HG02571 (cell line): Measurements from ENCODE around the gene LHFPL5.

Source experiments
- ATAC-seq: cut with Tn5 transposase; IDR thresholded peaks from one replicate; pipeline ENCODE4 v1.9.1; 2021; ENCODE audit warnings: mild to moderate bottlenecking, moderate library complexity; ENCODE audit not compliant: unreplicated experiment

Gene LHFPL5

DNA sequence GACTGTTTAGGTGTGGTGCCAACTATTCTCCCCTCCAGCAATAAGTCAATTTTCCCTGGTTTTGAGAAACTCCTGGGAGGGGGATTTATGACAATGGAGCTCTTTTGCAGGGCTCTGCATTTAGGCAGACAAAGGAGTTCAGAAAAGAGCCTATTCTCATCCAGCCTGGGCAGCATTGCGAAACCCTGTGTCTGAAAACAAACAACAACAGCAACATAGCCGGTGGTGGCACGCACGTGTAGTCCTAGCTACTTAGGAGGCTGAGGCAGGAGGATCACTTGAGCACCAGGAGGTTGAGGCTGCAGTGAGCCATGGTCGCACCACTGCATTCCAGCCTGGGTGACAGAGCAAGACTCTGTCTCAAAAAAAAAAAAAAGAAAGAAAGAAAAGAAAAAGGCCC is 14.5 kb upstream of the LHFPL5 start:
- ATAC-seq = no peak

DNA sequence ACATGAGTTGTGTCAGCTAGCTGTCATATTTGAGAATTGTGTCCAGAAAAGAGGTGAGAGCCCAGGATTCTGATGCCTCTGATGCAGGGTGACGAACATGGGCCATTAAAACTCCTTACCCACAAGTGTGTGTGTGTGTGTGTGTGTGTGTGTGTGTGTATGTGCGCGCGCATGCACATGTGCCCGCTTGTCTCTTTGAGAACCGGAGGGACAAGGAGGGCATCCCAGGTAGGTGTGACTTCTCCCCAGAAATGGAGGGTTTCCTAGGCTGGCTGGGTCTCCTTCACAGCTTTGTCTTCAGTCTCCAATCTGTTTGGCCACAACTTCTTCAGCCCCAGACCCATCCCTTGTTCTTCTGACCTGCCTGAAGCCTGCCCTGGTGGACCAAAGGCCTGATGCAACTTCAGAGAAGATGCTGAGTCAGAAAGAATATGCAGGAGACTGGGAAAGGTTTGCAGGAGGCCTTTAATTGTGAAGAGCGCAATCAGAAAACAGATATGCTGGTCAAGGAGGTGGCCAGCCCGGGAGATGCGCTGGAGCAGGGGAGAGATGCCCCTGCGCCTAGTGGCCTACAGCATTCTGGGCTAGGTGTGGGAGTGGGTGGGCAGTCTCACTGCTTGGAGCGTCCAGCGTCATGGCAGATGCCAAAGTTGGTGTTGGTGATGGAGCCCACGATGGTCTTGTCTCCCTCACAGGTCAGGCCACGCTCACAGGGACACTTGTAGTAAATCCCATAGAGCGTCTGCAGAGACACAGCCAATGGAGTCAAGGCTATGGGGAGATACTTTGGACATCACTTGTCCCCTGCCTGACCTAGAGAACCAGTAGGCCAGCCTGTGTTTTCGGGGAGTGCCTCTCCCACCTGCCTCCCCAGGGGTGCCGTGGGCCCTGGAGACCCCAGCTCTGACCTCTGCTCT is 10.4 kb upstream of the LHFPL5 start:
- ATAC-seq = no peak

DNA sequence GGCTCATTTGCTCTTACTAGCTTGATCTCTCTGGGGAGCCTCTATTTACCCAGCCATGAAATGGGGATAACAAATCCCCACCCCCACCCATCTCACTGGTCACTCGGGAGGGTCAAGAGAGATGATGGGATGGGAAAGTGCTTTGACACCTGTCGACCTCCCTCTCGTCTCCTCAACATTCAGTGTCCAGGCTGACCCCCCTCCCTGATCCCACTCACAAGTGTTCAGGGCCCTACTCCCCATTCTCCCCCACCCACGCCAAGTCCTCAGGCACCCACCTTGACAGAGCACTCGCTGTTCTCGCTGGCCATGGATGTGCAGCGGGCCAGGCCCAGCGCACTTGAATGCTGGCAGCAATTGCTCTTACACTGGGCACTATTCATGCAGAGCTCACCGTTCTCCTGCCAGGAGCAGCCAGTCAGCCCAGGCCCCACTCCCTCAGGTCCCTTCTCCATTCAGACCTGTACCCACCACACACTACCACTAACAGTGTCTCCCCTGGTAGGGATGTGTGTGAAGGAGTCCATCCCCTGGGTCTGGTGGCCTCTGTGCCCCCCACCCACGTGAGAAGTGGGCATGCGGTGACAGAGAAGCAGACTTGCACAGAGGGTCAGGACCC is 9.6 kb upstream of the LHFPL5 start:
- no peak for ATAC-seq

DNA sequence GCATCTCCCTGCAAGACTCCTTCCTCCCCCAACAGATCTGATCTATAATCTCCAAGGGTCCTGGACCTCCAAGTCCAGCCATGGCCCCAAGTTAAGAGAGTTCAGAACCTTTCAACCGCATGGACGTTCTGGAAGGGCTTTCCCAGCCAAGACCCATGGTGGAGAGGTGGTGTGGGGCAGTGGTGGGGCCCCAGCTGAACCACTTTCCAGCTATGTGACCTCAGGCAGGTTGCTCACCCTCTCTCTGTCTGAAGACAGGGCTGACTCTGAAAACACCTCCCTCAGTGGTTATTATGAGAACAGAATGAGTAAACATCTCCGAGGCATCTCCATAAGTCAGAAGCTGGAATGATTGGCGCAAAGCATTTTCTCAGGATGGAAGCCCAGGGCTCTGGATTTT is 8.9 kb upstream of the LHFPL5 start:
- ATAC-seq = no peak

DNA sequence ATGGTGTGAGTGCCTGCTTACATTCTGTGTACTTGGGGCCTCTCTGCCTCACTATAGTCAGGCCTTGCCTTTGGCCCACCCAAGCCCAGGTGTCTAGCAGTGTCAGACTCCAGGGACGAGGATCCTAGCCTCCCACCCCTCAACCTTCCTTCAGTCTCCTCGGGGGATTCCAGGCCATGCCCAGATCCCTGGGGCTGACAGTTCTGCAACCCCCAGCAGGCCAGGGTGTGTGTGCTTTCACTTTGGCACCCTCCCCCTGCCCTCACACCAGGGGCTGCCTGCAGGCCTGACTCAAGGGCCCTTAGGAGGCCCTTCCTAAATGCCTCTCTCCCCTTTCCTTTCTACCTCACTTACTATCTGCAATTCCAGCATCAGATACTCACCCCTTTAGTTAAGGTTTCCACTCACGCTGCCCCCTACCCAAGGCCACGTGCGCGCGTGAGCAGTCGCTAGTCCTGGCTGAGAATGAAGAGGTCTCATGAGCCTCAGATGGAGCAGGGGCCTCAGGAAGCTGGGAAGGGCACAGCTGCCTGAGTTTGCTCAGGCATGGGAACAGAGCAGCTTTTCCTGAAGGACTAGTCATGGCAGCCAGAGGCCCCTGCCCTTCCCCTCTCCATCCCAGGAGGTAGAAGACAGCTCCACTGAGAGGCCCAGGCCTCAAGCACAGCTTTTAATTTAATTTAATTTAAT is 7.2 kb upstream of the LHFPL5 start:
- ATAC-seq = no peak

DNA sequence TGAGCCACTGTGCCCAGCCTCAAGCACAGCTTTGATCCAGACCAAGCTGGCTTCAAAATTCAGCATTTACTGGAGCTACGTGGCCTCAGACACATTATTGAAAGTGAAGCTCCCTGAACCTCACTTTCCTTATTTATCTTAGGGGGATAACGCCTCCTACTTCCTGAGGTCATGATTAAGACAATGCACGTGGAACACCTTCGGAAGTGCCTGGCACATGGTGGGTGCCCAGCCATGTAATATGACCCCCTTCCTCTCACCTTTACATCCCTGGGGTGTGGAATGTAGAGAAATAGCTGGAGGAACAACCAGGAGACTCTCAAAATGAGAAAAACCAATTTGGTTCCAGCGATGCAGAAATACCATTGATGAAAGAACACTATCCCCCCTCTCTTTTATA is 6.4 kb upstream of the LHFPL5 start:
- no peak for ATAC-seq

DNA sequence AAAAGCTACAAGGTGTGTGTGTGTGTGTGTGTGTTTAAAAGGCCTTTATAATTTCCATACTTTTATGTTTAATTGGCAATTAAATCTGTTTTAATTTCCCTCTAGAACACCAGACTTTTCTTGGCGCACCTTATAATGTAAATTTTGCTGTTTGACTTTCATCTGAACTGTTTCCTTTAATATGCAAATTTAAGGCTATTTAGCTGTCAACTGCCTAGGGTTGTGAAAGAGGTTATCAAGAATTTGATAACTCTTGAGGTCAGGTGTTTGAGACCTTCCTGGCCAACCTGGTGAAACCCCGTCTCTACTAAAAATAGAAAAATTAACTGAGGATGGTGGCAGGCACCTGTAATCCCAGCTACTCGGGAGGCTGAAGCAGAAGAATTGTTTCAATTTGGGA is 4.0 kb upstream of the LHFPL5 start:
- no peak for ATAC-seq

DNA sequence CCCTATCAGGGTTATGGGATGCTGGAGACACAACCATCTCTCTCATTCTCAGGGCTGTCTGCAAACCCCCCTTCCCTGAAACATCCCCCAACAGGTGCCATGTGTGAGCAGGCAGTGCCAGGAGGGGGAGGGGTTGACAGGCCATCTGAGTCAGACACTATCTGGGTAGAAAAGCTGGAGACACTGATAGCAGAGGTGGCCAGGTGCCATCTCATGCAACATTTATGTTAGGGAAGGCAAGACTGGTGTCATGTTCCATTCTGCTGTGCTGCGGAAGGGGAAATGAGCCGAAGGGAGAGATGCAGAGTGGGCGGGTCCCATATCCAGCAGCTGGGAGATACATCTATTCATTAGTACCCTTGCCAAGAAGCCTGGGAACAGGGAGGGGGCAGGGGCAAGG is 3.5 kb downstream of the LHFPL5 start:
- no peak for ATAC-seq

DNA sequence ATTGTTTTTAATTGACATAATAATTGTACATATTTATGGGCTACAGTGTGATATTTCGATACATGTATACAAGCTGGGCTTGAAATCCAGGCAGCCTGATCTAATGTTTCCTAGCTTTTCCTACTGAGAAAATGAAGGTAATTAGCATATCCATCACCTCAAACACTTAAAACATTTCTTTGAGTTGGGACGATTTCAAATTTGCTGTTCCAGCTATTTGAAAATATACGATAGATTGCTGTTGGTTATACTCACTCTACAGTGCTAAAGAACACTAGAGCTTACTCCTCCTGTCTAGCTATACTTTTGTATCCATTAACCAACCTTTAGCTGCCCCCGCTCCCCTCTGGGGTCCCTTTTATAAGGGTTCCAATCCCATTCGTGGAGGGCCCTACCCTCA is 4.7 kb downstream of the LHFPL5 start:
- ATAC-seq = no peak

DNA sequence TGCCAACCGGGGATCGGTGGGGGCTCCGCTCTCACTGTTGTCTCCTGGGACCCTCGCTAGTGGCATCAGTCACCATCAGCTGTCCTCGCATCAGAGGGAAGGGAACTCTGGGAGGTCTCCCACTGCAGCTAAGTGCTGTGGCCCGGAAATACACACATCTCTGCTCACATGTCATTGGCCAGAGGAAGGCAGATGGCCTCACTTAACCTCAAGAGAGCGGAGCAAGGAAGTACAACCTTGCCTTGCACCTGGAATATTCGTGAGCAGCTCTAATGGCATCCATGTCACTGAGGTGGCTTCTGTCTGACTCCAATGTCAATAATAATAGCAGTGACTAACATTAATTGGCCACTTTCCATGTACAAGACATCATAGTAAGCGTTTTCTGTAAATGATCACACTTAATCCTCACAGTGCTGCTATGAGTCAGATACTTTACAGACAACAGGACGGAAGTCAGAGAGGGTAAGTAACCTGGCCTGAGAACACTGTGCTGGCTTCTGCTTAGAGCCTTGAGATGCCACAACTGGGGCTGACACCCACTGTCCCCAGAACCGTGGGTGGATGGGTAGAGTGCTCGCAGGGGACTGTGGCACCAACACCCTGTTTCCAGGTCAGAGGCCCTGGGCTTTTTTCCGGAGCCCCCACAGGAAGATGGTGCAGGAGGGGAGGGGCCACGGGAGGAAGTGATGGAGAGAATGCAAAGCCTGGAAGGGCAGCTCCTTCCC is 6.0 kb downstream of the LHFPL5 start:
- no peak for ATAC-seq

DNA sequence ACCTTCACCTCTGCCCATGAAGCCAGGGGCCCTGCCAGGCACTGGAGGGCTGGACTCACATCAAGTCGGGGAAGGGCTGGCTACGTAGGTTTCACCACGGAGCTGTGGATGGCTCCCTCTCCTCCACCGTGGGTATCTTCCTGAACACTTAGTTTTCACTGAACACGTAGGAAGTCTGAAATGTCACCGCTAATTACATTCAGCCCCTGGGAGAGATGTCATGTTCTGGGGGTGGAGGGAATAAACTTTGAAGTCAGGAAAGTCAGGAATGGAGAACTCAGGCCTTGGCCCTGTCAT is 6.5 kb downstream of the LHFPL5 start:
- no peak for ATAC-seq

DNA sequence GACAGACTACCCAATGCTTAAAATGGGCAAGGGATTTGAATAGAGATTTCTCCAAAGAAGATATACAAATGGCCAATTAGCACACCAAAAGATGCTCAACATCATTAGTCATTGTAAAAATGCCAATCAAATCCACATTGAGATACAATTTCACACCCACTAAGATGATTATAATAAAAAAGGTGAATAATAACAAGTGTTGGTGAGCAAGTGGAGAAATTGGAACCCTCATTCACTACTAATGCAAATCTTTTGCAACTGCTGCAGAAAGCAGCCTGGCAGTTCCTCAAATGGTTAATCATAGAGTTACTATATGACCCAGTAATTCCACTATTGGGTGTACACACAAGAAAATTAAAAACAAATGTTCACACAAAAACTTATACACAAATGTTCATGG is 12.4 kb downstream of the LHFPL5 start:
- ATAC-seq = no peak

DNA sequence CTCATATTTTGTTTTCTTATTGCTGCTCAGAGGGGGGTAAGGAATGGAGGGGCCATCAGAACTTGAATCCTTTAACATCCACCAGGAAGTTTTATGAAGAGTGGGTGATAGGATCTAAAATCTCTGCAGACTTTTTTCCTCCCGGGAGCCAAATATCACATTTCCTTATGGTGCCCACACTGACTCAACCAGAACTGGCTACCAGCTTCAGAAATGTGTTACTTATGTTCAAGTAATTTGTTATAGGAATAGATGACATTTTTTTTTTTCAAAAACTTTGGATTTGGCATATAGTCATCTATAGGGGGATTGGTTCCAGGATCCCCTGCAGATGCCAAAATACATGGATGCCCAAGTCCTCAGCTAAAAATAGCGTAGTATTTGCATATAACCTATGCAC is 18.4 kb downstream of the LHFPL5 start:
- ATAC-seq = no peak

DNA sequence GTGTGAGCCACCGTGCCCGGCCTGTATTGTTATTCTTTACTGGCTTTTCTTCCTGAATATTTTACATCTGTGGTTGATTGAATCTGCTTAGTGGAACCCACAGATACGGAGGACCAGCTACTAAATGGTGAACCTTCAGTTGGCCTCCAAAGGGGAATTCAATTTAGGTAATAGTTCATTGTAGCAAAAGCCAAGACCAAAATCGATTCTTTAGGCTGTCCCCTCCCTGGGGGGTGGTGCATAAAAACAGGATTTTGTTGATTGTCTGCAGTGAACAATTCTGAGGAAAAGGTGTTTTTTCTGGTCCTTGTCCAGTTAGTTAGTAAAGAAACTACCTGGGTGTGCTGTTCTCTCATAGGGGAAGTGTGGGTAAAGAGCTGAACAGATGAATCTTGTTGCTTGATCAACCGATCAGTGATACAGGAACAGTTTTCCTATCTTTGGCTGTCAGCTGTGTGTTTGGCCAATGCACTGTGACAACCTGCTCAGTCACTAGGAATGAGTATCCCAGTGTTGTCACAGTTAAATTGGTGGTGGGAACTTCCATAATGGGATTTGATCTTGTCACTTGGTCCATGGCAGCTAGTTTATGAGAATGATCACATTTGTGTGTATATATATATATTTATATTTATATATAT is 19.5 kb downstream of the LHFPL5 start:
- no peak for ATAC-seq

DNA sequence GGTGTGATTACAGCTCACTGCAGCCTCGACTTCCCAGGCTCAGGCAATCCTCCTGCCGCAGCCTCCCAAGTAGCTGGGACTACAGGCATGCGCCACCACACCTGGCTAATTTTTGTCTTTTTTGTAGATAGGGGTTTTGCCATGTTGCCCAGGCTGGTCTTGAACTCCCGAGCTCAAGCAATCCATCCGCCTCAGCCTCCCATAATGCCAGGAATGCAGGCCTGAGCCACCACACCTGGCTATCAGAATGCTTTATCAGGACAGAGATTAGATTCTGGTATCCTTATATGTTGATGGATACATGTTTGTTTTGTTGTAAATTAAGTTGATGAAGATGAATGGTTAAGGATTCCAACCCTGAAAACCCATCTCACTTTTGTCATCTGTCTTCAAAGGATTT is 24.2 kb downstream of the LHFPL5 start:
- ATAC-seq = no peak

DNA sequence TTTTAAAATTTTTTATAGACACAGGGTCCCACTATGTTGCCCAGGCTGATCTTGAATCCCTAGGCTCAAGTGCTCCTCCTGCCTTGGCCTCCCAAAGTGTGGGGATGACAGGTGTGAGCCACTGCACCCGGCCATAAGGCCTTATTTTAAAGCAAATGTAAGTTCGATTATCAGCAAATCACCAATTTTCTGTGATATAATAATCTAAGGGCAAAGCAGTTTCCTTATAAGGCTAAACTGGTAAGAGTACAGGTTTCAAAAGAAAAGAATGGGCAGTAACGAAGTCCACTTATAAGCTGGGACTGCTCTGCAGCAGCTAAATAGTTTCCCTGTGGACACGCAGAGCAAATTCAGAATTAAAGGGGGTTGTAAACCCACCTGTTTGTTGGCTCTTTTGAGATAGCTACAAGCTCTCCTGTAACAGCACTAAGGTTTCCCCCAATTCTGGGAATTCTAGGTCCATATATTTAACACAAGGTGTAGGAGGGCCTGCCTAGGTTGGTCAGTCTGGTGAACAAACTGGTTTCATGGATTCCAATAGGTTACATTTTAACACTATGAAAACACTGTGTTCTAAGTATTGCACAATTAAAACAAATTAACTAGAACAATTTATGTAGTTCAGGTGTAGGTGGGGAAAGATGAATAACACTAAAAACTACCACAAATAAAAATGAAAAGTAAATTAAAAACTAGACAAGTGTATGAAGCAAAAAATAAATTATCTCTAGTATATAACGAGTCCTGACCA is 26.3 kb downstream of the LHFPL5 start:
- no peak for ATAC-seq

DNA sequence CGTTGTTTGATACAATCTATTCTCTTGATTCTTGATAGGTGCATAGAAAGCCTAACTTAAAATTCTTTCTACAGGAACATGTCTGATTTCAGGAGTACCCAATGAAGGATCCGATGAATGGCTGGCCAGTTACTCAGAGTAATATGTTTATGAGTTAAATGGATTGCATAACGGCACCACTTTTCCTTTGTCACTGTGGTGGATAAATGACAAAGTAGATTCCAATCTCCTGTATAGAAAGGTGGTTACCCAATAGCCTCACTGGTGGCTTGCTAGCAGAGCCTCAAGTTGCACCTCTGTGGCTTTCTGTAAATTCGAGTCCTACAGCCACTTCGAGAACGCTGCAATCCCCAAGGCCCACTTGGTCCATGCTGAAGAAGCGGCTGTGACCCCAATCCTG is 28.4 kb downstream of the LHFPL5 start:
- ATAC-seq = no peak

DNA sequence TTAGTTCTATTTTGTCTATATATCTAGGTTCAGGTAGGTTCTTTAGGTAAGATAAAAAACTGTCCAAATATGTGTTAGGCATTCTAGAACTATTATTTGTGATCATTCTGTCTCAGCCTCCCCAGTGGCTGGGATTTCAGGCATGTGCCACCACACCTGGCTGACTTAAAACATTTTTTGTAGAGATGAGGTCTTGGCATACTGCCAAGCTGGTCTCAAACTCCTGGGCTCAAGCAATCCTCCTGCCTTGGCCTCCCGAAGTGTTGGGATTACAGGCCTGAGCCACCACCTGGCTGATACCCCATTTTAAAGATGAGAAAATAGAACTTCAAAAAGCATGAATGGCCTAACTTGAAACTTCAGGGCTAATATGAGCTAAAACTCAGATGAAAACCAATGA is 33.9 kb downstream of the LHFPL5 start:
- no peak for ATAC-seq

DNA sequence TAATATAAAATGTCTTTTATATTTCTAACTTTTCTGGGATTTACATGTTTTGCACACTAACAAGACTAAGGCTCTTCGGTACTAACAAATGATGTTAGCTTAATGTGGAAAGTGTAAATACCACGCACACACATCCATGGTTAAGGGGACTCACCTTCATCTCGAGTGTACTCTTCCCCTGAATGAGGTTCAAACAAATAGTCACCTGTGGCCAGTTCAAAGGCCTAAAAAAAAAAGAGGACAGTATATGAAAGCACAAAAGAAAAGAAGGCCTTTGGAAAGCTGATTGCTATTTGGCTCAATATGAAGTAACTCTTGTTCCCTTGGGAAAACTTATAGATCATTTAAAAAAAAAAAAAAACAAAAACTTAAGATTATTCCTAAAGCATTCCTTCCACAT is 37.2 kb downstream of the LHFPL5 start:
- ATAC-seq = no peak

DNA sequence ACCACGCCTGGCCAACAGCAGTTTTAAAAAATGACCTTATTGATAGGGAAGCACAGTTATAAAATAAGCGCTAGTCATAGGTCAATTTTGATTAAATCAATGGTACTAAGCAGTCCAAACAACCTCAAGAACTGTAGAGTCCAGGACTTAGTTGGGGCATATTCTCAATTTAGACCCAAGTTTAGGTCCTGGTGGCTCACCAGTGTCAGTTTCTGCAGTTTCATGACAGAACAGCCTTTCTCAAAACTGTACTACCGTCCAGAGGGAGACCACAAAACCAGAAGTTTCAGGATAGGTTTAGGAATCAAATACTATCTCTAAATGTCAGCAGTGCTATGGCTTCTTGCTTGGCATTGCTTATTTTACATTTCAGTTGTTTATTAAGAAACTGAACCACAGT is 39.1 kb downstream of the LHFPL5 start:
- ATAC-seq = no peak
